Glutamatergic neuron (in vitro differentiated cells): ENCODE results near the gene DGKI. TPM values are rescaled to one million over a fixed set of nuclear protein-coding genes. Genes with fewer than 3 reads are reported as not detected.

Experiments used
- DNase-seq: peaks from one replicate; pipeline ENCODE4 v3.0.0; 2022
- H3K27ac Mint-ChIP-seq: one replicate; pipeline ENCODE4 v1.8.0; 2020; ENCODE audit warnings: mild to moderate bottlenecking, mixed read lengths, inconsistent platforms; ENCODE audit not compliant: unreplicated experiment
- H3K27me3 Mint-ChIP-seq: one replicate; pipeline ENCODE4 v1.8.0; 2020; ENCODE audit warnings: mild to moderate bottlenecking, moderate library complexity, mixed read lengths, inconsistent platforms; ENCODE audit not compliant: unreplicated experiment
- H3K36me3 Mint-ChIP-seq: one replicate; pipeline ENCODE4 v1.8.0; 2020; ENCODE audit warnings: mild to moderate bottlenecking, mixed read lengths, inconsistent platforms; ENCODE audit not compliant: unreplicated experiment
- H3K4me1 Mint-ChIP-seq: one replicate; pipeline ENCODE4 v1.8.0; 2020; ENCODE audit warnings: mild to moderate bottlenecking, low read depth, mixed read lengths, inconsistent platforms; ENCODE audit not compliant: unreplicated experiment
- H3K4me3 Mint-ChIP-seq: one replicate; pipeline ENCODE4 v1.8.0; 2020; ENCODE audit warnings: mild to moderate bottlenecking, mixed read lengths, inconsistent platforms; ENCODE audit not compliant: unreplicated experiment
- H3K9me3 Mint-ChIP-seq: one replicate; pipeline ENCODE4 v1.8.0; 2020; ENCODE audit warnings: mild to moderate bottlenecking, moderate library complexity, mixed read lengths, inconsistent platforms; ENCODE audit not compliant: unreplicated experiment
- CTCF ChIP-seq: fragments of 200-600 bp; sonication (generic); IDR thresholded peaks from one replicate; pipeline ENCODE4 v1.5.0; 2021; ENCODE audit not compliant: partially characterized antibody, unreplicated experiment
- total RNA-seq: library from RNA; stranded (reverse); fragmentation: NEBNext Ultra II Directional; extraction: Animal tissue kit (Norgen Biotek cat#: 25700); gene quantifications from one replicate; pipeline ENCODE4 v1.2.1, GENCODE V29; 2021; ENCODE audit not compliant: unreplicated experiment

The DGKI gene
- total RNA-seq, 1 donor from 2014 or later: 19.4 TPM

- TF ChIP-seq CTCF: no peak
- no peak for DNase-seq
Measured at GRCh38 chr7:137475966-137476365, 370.8 kb downstream of the DGKI start.

GRCh38 chr7:137474540-137475026 is 372.2 kb downstream of the DGKI start:
- DNase-seq: no peak
- TF ChIP-seq CTCF: no peak
- no peaks in the 10 kb centered on the region for H3K9me3 Mint-ChIP-seq
- H3K36me3 Mint-ChIP-seq: no peaks in the 10 kb centered on the region
- peaks cover 1% of the 10 kb centered on the region for H3K27me3 Mint-ChIP-seq
- H3K27ac Mint-ChIP-seq: no peak overlapping the region
- H3K4me3 Mint-ChIP-seq: no peak overlapping the region
- no peaks in the 10 kb centered on the region for H3K4me1 Mint-ChIP-seq

More at GRCh38 chr7:137475966-137476365, 370.8 kb downstream of the DGKI start:
- Mint-ChIP-seq H3K27ac (no peak overlapping the region), H3K9me3 (no peaks in the 10 kb centered on the region), H3K4me3 (no peak overlapping the region), H3K4me1 (no peaks in the 10 kb centered on the region), H3K36me3 (no peaks in the 10 kb centered on the region), H3K27me3 (peaks cover 1% of the 10 kb centered on the region)

- no peak for TF ChIP-seq CTCF
- H3K4me3 Mint-ChIP-seq: no peak overlapping the region
- H3K27me3 Mint-ChIP-seq: peaks cover 2% of the 10 kb centered on the region
- H3K36me3 Mint-ChIP-seq: no peaks in the 10 kb centered on the region
- no peak for DNase-seq
- H3K4me1 Mint-ChIP-seq: peaks cover 4% of the 10 kb centered on the region
- no peak overlapping the region for H3K27ac Mint-ChIP-seq
- H3K9me3 Mint-ChIP-seq: no peaks in the 10 kb centered on the region
Measured at GRCh38 chr7:137471128-137471527, 375.6 kb downstream of the DGKI start.

GRCh38 chr7:137469858-137470257 is 376.9 kb downstream of the DGKI start:
- Mint-ChIP-seq H3K36me3 (no peaks in the 10 kb centered on the region), H3K9me3 (no peaks in the 10 kb centered on the region), H3K4me3 (no peak overlapping the region), H3K4me1 (peaks cover 4% of the 10 kb centered on the region), H3K27me3 (peaks cover 2% of the 10 kb centered on the region), H3K27ac (peak overlapping the region; percentile 10)
- TF ChIP-seq CTCF: no peak
- DNase-seq: no peak

GRCh38 chr7:137469191-137469811 is 377.5 kb downstream of the DGKI start:
- no peaks in the 10 kb centered on the region for H3K36me3 Mint-ChIP-seq
- H3K9me3 Mint-ChIP-seq: no peaks in the 10 kb centered on the region
- no peak for DNase-seq
- peak overlapping the region; percentile 78 for H3K27ac Mint-ChIP-seq
- H3K4me1 Mint-ChIP-seq: peaks cover 4% of the 10 kb centered on the region
- H3K4me3 Mint-ChIP-seq: no peak overlapping the region
- peaks cover 2% of the 10 kb centered on the region for H3K27me3 Mint-ChIP-seq
- TF ChIP-seq CTCF: no peak
